HFFc6 (cell line): ENCODE data around the gene C4orf46. TPM values are rescaled to one million over a fixed set of nuclear protein-coding genes. Genes with fewer than 3 reads are reported as not detected.

ENCODE experiments used
- DNase-seq: peaks from one replicate; pipeline ENCODE4 v3.0.0-alpha.2; 2018
- H3K27ac Mint-ChIP-seq: 2 replicates; pipeline ENCODE4 v1.8.0; 2020; ENCODE audit warnings: mild to moderate bottlenecking, mixed read lengths
- H3K27me3 Mint-ChIP-seq: 2 replicates; pipeline ENCODE4 v1.8.0; 2021; ENCODE audit warnings: mild to moderate bottlenecking, moderate library complexity, mixed read lengths; ENCODE audit not compliant: insufficient read depth
- H3K36me3 Mint-ChIP-seq: 2 replicates; pipeline ENCODE4 v1.8.0; 2021; ENCODE audit warnings: low read depth, mixed read lengths
- H3K4me1 Mint-ChIP-seq: 2 replicates; pipeline ENCODE4 v1.8.0; 2020; ENCODE audit warnings: low read depth, mixed read lengths
- H3K4me3 Mint-ChIP-seq: 2 replicates; pipeline ENCODE4 v1.8.0; 2020; ENCODE audit warnings: mild to moderate bottlenecking, moderate library complexity, mixed read lengths
- H3K9me3 Mint-ChIP-seq: 2 replicates; pipeline ENCODE4 v1.8.0; 2020; ENCODE audit warnings: mild to moderate bottlenecking, mixed read lengths
- total RNA-seq, 6 experiments: library from RNA; stranded (reverse); fragmentation: NEBNext Ultra II Directional; extraction: Animal tissue kit (Norgen Biotek cat#: 25700); gene quantifications; 2 replicates in 1 of 6; 3 replicates in 5 of 6; pipeline ENCODE4 v1.2.3, GENCODE V29; 2021
- TF ChIP-seq, protein P1 (sequence below): fragments of 200-600 bp; sonication (generic); IDR thresholded peaks from 2 replicates; pipeline ENCODE4 v1.5.0; 2021; ENCODE audit warnings: antibody characterized with exemption, mild to moderate bottlenecking

The C4orf46 gene
- total RNA-seq, 6 experiments from 2014 or later: 8.0 to 13.8 (median 11.8) TPM

DNA sequence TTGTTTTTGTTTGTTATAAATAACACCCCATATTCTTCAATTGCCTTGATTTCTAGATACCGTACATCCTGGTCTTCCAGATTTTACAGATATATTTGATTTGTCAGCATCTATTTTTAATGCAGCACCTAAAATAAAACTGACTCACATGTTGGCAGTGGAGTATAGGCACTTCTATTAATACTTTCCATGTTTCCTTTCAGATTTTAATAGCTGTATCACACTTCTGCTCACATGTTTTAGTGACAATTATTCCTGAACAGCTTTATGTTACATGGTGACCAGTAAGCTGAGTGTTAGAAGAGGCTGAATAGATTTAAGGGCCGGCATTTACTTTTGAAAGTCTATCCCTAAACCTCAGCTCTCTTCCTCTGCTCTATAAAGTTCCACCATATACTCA lies 46.1 kb downstream of the C4orf46 start:
- Mint-ChIP-seq H3K4me1 (no peaks in the 10 kb centered on the region), H3K27me3 (peaks cover 7% of the 10 kb centered on the region; the same call in 1 of the 2 replicates), H3K4me3 (no peak overlapping the region), H3K9me3 (no peaks in the 10 kb centered on the region), H3K27ac (no peak overlapping the region), H3K36me3 (no peaks in the 10 kb centered on the region)
- DNase-seq: no peak
- TF ChIP-seq, protein P1, sequence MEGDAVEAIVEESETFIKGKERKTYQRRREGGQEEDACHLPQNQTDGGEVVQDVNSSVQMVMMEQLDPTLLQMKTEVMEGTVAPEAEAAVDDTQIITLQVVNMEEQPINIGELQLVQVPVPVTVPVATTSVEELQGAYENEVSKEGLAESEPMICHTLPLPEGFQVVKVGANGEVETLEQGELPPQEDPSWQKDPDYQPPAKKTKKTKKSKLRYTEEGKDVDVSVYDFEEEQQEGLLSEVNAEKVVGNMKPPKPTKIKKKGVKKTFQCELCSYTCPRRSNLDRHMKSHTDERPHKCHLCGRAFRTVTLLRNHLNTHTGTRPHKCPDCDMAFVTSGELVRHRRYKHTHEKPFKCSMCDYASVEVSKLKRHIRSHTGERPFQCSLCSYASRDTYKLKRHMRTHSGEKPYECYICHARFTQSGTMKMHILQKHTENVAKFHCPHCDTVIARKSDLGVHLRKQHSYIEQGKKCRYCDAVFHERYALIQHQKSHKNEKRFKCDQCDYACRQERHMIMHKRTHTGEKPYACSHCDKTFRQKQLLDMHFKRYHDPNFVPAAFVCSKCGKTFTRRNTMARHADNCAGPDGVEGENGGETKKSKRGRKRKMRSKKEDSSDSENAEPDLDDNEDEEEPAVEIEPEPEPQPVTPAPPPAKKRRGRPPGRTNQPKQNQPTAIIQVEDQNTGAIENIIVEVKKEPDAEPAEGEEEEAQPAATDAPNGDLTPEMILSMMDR: no peak

DNA sequence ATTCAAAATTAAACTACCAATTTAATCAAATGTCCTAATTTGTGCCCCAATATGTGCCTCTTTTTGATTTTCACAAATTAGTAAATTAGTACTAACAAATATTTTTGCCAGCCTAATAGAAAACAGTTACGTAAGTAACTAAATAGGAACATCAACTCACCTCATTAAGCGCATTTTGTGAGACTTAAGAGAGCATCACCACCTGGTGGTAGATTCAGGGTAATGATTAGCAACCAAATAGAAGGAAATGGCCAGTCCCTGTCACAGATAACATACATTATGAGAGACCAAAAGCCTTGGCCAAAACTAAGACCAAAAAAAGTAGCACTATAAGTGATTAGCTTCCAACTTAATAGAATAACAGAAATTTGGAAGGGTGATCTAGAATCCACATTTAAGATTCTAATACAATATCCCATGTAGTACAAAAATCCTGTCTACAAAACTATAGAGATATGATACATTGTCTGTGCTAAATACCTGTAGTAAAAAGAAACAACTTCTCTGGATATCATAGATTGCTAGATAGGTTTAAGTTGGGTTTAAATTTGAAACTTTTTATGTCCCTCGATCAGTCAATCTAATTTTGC lies 46.7 kb downstream of the C4orf46 start:
- Mint-ChIP-seq H3K4me1 (no peaks in the 10 kb centered on the region; the same call in 1 of the 2 replicates), H3K9me3 (no peaks in the 10 kb centered on the region), H3K27me3 (peaks cover 7% of the 10 kb centered on the region; the same call in 1 of the 2 replicates), H3K4me3 (no peak overlapping the region), H3K27ac (no peak overlapping the region), H3K36me3 (no peaks in the 10 kb centered on the region)
- peak; percentile 54 for DNase-seq
- TF ChIP-seq, protein P1: peak; percentile 88

DNA sequence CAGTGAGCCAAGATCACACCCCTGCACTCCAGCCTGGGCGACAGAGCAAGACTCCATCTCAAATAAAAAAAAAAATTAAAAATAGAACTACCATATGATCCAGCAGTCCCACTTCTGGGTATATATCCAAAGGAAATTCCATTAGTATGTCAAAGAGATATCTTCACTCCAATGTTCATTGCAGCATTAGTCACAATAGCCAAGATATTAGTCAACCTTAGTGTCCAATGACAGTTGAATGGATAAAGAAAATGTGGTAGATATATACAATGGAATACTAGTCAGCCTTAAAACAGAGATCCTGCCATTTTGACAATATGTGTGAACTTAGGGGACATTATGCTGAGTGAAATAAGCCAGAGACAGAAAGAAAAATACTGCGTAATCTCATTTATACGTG lies 49.4 kb downstream of the C4orf46 start:
- Mint-ChIP-seq H3K36me3 (no peaks in the 10 kb centered on the region), H3K27ac (no peak overlapping the region), H3K4me1 (no peaks in the 10 kb centered on the region; the same call in 1 of the 2 replicates), H3K9me3 (no peaks in the 10 kb centered on the region), H3K4me3 (no peak overlapping the region), H3K27me3 (peaks cover 5% of the 10 kb centered on the region)
- TF ChIP-seq, protein P1: no peak
- DNase-seq: no peak

DNA sequence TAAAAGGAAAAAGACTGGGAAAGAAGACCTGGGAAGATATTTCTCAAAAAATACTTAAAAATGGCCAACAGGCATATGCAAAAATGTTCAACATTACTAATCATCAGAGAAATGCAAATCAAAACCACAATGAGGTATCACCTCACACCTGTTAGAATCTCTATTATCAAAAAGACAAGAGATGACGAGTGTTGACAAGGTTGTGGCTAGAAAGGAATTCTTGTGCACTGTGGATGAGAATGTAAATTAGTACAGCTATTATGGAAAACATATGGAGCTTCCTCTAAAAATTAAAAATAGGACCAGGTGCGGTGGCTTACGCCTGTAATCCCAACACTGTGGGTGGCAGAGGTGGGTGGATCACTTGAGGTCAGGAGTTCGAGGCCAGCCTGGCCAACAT lies 50.0 kb downstream of the C4orf46 start:
- Mint-ChIP-seq H3K9me3 (no peaks in the 10 kb centered on the region), H3K4me1 (no peaks in the 10 kb centered on the region; the same call in 1 of the 2 replicates), H3K27ac (no peak overlapping the region), H3K4me3 (no peak overlapping the region), H3K27me3 (peaks cover 5% of the 10 kb centered on the region), H3K36me3 (no peaks in the 10 kb centered on the region)
- TF ChIP-seq, protein P1: no peak
- DNase-seq: no peak

DNA sequence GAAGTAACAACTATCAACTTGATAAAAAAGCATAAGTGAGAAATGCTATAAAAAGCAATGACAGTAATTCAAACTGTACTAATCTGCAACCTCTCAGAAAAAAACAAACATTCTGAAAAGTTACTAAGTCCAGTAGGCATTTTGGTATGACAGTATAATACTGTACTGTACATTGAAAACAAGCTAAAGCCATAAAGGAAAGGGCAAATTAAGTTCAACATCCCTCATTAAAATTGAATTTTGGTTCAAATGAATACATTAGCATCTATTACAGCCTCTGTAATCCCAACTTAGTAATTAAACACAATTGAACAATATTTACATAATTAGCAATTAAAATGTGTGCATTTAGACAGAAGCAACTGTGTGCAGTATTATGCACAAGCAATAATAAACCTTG lies 53.7 kb downstream of the C4orf46 start:
- H3K4me3 Mint-ChIP-seq: no peak overlapping the region
- DNase-seq: no peak
- no peaks in the 10 kb centered on the region for H3K36me3 Mint-ChIP-seq
- TF ChIP-seq, protein P1: no peak
- H3K27ac Mint-ChIP-seq: no peak overlapping the region
- H3K9me3 Mint-ChIP-seq: no peaks in the 10 kb centered on the region
- H3K4me1 Mint-ChIP-seq: no peaks in the 10 kb centered on the region; the same call in 1 of the 2 replicates
- peaks cover 5% of the 10 kb centered on the region for H3K27me3 Mint-ChIP-seq

Other genes starting within 250 kb of the C4orf46 start
- not detected for gene RXFP1, start 150.0 kb downstream of the C4orf46 start, total RNA-seq
- gene ETFDH, start 409 bp upstream of the C4orf46 start, total RNA-seq: 10 to 100 TPM; 18.3 to 23.3 (median 21.8) TPM
- gene PPID, start 51.5 kb upstream of the C4orf46 start, total RNA-seq: 10 to 100 TPM; 23.2 to 30.2 (median 23.9) TPM
- 10 to 100 TPM; 14.1 to 22.2 (median 18.2) TPM for gene FNIP2, start 97.1 kb upstream of the C4orf46 start, total RNA-seq